ENCODE measurements around the gene ESR2. TPM values are rescaled to one million over a fixed set of nuclear protein-coding genes. Genes with fewer than 3 reads are reported as not detected.
"Not testable (repeated sequence)": the region's sequence is repeated elsewhere in the genome, so short reads cannot be mapped to it uniquely, and the experiment has no call there.

ESR2 gene
- polyA plus RNA-seq, 1 experiment = not detected

DNA sequence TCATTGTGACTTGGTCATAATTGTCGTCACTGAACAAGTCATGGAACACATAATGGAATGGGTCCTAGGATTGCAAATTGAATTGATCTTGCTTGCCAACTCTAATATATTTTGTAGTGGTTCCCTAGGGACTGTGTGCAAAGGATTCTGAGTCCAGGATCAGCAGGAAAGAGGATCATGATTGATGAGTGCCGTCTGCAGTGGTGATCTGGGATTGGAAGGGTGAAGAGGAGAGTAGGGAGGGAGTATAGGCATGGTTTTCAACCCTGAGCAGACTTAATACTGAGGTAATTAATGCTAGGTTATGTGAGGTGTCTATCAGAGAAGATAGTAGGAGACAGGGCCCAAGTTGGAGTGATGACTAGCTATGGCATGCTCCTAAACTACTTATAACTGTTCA lies 168.9 kb downstream of the ESR2 start:
- H3K36me3 ChIP-seq (ENCODE audit: control insufficient read depth, insufficient read depth, low read length) = 0 out of 2 replicates have a peak, but pooled peaks cover 1% of the 10 kb centered on the region
- no peaks in the 10 kb centered on the region for H3K27me3 ChIP-seq (ENCODE audit: control insufficient read depth, insufficient read depth, low read length)
- DNase-seq (ENCODE audit: low read depth) = no peak
- ChIA-PET POLR2A (no interaction called here), CTCF (no interaction called here)
- TF ChIP-seq, protein P1, sequence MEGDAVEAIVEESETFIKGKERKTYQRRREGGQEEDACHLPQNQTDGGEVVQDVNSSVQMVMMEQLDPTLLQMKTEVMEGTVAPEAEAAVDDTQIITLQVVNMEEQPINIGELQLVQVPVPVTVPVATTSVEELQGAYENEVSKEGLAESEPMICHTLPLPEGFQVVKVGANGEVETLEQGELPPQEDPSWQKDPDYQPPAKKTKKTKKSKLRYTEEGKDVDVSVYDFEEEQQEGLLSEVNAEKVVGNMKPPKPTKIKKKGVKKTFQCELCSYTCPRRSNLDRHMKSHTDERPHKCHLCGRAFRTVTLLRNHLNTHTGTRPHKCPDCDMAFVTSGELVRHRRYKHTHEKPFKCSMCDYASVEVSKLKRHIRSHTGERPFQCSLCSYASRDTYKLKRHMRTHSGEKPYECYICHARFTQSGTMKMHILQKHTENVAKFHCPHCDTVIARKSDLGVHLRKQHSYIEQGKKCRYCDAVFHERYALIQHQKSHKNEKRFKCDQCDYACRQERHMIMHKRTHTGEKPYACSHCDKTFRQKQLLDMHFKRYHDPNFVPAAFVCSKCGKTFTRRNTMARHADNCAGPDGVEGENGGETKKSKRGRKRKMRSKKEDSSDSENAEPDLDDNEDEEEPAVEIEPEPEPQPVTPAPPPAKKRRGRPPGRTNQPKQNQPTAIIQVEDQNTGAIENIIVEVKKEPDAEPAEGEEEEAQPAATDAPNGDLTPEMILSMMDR (IDR thresholded peaks at IDR 0.05; ENCODE audit: insufficient read depth, low read depth, low read length) = no peak
- no peak overlapping the region for H3K4me3 ChIP-seq (ENCODE audit: low read depth, low read length)

DNA sequence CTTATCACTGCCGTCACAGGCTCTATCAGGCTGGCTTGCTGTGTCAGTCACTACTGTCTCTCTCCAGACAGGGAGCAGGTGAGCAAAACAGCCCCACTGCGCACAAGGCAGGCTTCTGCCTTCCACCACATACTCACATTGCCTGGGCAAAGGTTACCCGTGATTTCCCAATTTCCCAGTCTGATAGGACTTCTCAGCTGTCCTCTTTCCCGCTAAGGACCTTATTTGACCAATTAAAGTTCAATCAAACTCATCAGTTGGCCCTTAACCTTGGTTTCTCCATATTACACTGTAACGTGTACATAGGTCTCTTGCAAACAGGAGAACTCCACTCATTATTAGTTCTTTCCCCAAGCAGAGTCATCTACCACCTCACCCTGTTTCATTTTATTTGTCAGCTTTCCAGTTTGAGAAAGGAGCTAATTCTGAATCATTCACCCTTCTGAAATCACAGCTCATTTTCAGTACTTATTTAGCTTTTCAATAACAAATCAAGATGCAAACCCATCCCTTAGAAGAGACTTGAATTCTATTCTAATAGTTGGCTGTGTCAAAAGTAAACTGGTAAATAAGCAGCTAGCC lies 170.8 kb downstream of the ESR2 start:
- no peaks in the 10 kb centered on the region for H3K27me3 ChIP-seq (ENCODE audit: control insufficient read depth, insufficient read depth, low read length)
- TF ChIP-seq, protein P1 (IDR thresholded peaks at IDR 0.05; ENCODE audit: insufficient read depth, low read depth, low read length) = no peak
- no peak for DNase-seq (ENCODE audit: low read depth)
- 0 out of 2 replicates have a peak, but pooled peaks cover 1% of the 10 kb centered on the region for H3K36me3 ChIP-seq (ENCODE audit: control insufficient read depth, insufficient read depth, low read length)
- no peak overlapping the region for H3K4me3 ChIP-seq (ENCODE audit: low read depth, low read length)
- ChIA-PET CTCF (interaction anchor here (0.8 to 1.6 kb wide), 4 partner anchors 8 to 62 kb away, joined by 3 read pairs; no protein-coding TSS in a partner anchor), POLR2A (no interaction called here)

DNA sequence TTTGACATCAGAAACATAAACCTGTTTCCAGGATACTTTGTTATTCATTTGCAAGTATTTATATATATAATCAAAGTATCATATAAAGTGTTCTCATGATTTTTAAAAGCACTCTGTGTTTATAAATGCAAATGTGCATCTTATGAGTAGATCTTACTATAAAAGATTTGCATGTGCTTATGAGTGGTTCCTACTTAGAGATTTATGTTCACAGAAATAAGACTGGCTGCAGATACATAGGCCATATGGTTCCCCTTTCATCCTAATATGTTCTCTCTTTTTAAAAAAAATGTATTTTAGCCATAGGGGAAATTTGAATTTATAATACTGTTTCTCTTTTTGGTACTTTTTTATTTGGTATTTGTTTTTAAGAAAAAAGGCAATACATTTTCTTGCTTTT lies 174.2 kb downstream of the ESR2 start:
- TF ChIP-seq, protein P1 (IDR thresholded peaks at IDR 0.05; ENCODE audit: insufficient read depth, low read depth, low read length) = no peak
- H3K36me3 ChIP-seq (ENCODE audit: control insufficient read depth, insufficient read depth, low read length) = 0 out of 2 replicates have a peak, but pooled peaks cover 1% of the 10 kb centered on the region
- ChIA-PET POLR2A (interaction anchor here (0.6 kb wide), 1 partner anchor 804 kb away, joined by 8 read pairs; no protein-coding TSS in a partner anchor), CTCF (no interaction called here)
- H3K27me3 ChIP-seq (ENCODE audit: control insufficient read depth, insufficient read depth, low read length) = no peaks in the 10 kb centered on the region
- no peak for DNase-seq (ENCODE audit: low read depth)
- H3K4me3 ChIP-seq (ENCODE audit: low read depth, low read length) = no peak overlapping the region

DNA sequence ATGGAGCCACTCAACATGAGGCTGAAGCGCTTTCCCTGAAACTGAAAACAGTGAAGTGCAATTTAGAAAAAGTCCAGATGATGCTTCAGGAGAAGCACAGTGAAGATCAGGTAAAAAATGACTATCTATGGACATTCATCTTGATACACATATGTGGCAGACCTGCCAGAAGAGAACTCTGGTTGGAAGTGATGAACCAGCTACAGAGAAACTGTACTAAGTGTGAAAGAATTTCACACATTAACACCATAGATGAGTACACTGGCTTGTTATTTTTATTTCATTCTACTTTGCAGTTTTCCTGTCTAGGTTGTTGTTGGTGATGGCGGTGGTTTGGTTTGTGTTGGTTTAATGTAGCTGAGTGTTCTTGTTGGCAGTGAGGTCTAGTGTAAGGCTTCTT lies 174.7 kb downstream of the ESR2 start:
- Histone ChIP-seq H3K36me3 (ENCODE audit: control insufficient read depth, insufficient read depth, low read length) (0 out of 2 replicates have a peak, but pooled peaks cover 1% of the 10 kb centered on the region), H3K27me3 (ENCODE audit: control insufficient read depth, insufficient read depth, low read length) (no peaks in the 10 kb centered on the region), H3K4me3 (ENCODE audit: low read depth, low read length) (no peak overlapping the region)
- POLR2A ChIA-PET = interaction anchor here (0.6 kb wide), 1 partner anchor 804 kb away, joined by 8 read pairs; no protein-coding TSS in a partner anchor
- CTCF ChIA-PET = no interaction called here
- no peak for DNase-seq (ENCODE audit: low read depth)
- TF ChIP-seq, protein P1 (IDR thresholded peaks at IDR 0.05; ENCODE audit: insufficient read depth, low read depth, low read length) = no peak

DNA sequence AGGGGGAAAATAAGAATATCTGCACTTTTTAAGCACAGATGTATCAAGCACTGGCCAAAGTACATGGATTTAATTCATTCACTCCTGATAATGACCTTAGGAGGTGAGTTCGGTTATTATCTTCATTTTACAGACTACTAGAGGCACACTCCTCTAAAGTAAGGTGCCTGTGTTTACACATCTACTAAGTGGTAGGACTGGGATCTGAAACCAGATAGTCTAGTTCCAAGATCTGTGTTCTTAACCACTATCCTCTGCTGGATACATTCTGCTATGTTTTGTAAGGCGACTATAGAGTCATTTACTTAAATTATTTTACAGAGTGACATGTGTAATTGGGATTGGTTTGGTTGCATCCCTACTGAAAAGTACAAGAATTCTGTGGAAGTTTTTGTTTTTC lies 175.3 kb downstream of the ESR2 start:
- Histone ChIP-seq H3K36me3 (ENCODE audit: control insufficient read depth, insufficient read depth, low read length) (0 out of 2 replicates have a peak, but pooled peaks cover 1% of the 10 kb centered on the region), H3K4me3 (ENCODE audit: low read depth, low read length) (no peak overlapping the region), H3K27me3 (ENCODE audit: control insufficient read depth, insufficient read depth, low read length) (no peaks in the 10 kb centered on the region)
- CTCF ChIA-PET = no interaction called here
- DNase-seq (ENCODE audit: low read depth) = no peak
- TF ChIP-seq, protein P1 (IDR thresholded peaks at IDR 0.05; ENCODE audit: insufficient read depth, low read depth, low read length) = no peak
- POLR2A ChIA-PET = no interaction called here

DNA sequence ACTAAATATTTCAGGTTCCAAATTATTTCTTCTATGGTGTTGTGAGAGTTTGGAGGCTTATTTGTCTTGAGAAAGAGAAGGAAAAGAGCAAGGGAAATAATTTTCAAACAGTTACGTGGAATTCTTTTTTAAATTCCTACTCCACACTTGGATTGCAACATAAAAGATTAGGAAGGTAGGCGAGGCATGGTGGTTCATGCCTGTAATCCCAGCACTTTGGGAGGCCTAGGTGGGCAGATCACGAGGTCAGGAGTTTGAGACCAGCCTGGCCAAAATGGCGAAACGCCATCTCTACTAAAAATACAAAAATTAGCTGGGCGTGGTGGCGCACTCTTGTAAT lies 175.8 kb downstream of the ESR2 start:
- H3K4me3 ChIP-seq (ENCODE audit: low read depth, low read length); H3K36me3 ChIP-seq (ENCODE audit: control insufficient read depth, insufficient read depth, low read length); DNase-seq (ENCODE audit: low read depth); CTCF ChIA-PET; POLR2A ChIA-PET; H3K27me3 ChIP-seq (ENCODE audit: control insufficient read depth, insufficient read depth, low read length): not testable (repeated sequence)
